Measurements from ENCODE around the gene KIZ. TPM values are rescaled to one million over a fixed set of nuclear protein-coding genes. Genes with fewer than 3 reads are reported as not detected.

KIZ gene
- total RNA-seq, 1 experiment from 2014 or later: 13.4 TPM

GRCh38 chr20:21251278-21251677, 125.4 kb downstream of the KIZ start:
- no peaks in the 10 kb centered on the region for H3K36me3 ChIP-seq (ENCODE audit: low read depth, low read length)
- intact Hi-C loops (cut with micrococcal nuclease): no loop called here
- H4K20me1 ChIP-seq (ENCODE audit: low read length): no peaks in the 10 kb centered on the region
- H3K27ac ChIP-seq (ENCODE audit: low read length): no peak overlapping the region
- no TSS peak for BruUV-seq (replicated peaks)
- no peak overlapping the region for H3K4me3 ChIP-seq (ENCODE audit: low read length)
- no peak overlapping the region for H2AFZ ChIP-seq (ENCODE audit: low read length)
- peaks cover 9% of the 10 kb centered on the region for H3K4me1 ChIP-seq (ENCODE audit: insufficient read depth, low read length)
- H3K9me3 ChIP-seq (ENCODE audit: low read length): no peaks in the 10 kb centered on the region
- peak; percentile 77 for DNase-seq
- peak overlapping the region; percentile 43 for H3K4me2 ChIP-seq (ENCODE audit: low read length)
- CTCF ChIA-PET: no interaction called here
- no peaks in the 10 kb centered on the region for H3K27me3 ChIP-seq (ENCODE audit: low read length)
- no peaks in the 10 kb centered on the region for H3F3A ChIP-seq (ENCODE audit: low read length, unreplicated experiment)
- peak; percentile 77 for ATAC-seq
- POLR2A ChIA-PET (ENCODE audit: unreplicated experiment): no interaction called here
- TF ChIP-seq EZH2phosphoT487 (IDR thresholded peaks at IDR 0.05; ENCODE audit: borderline replicate concordance, low read length) (no peak), CTCF (conservative IDR thresholded peaks at IDR 0.05; ENCODE audit: low read depth, low read length) (no peak), EZH2 (IDR thresholded peaks at IDR 0.05; ENCODE audit: low read length, unreplicated experiment) (no peak)
- no peaks in the 10 kb centered on the region for H3K79me2 ChIP-seq (ENCODE audit: low read length)
- H3K9me2 ChIP-seq (replicated peaks; ENCODE audit: low read length): no peaks in the 10 kb centered on the region
- no peak overlapping the region for H3K9ac ChIP-seq (ENCODE audit: low read length)

GRCh38 chr20:21257192-21257591, 131.3 kb downstream of the KIZ start:
- TF ChIP-seq EZH2 (IDR thresholded peaks at IDR 0.05; ENCODE audit: low read length, unreplicated experiment): no peak
- Histone ChIP-seq H3K27ac (ENCODE audit: low read length) (no peak overlapping the region), H3K4me2 (ENCODE audit: low read length) (no peak overlapping the region), H3K4me1 (ENCODE audit: insufficient read depth, low read length) (no peaks in the 10 kb centered on the region), H4K20me1 (ENCODE audit: low read length) (no peaks in the 10 kb centered on the region), H3K79me2 (ENCODE audit: low read length) (no peaks in the 10 kb centered on the region), H2AFZ (ENCODE audit: low read length) (no peak overlapping the region), H3K4me3 (ENCODE audit: low read length) (no peak overlapping the region), H3K27me3 (ENCODE audit: low read length) (no peaks in the 10 kb centered on the region), H3K9me3 (ENCODE audit: low read length) (no peaks in the 10 kb centered on the region), H3K9ac (ENCODE audit: low read length) (no peak overlapping the region), H3F3A (ENCODE audit: low read length, unreplicated experiment) (no peaks in the 10 kb centered on the region), H3K36me3 (ENCODE audit: low read depth, low read length) (no peaks in the 10 kb centered on the region), H3K9me2 (replicated peaks; ENCODE audit: low read length) (no peaks in the 10 kb centered on the region)
- DNase-seq: no peak
- intact Hi-C loops (cut with micrococcal nuclease): no loop called here
- CTCF ChIA-PET: no interaction called here
- no peak for ATAC-seq
- no TSS peak for BruUV-seq (replicated peaks)
- POLR2A ChIA-PET (ENCODE audit: unreplicated experiment): no interaction called here

- no peak for ATAC-seq
- intact Hi-C loops (cut with micrococcal nuclease): no loop called here
- no peaks in the 10 kb centered on the region for H3K4me1 ChIP-seq (ENCODE audit: insufficient read depth, low read length)
Observed at GRCh38 chr20:21258411-21258810, 132.5 kb downstream of the KIZ start.

More at GRCh38 chr20:21258411-21258810, 132.5 kb downstream of the KIZ start:
- DNase-seq: no peak
- H3F3A ChIP-seq (ENCODE audit: low read length, unreplicated experiment): no peaks in the 10 kb centered on the region
- no peak overlapping the region for H3K4me3 ChIP-seq (ENCODE audit: low read length)
- H3K9ac ChIP-seq (ENCODE audit: low read length): no peak overlapping the region
- H3K9me2 ChIP-seq (replicated peaks; ENCODE audit: low read length): no peaks in the 10 kb centered on the region
- H3K4me2 ChIP-seq (ENCODE audit: low read length): no peak overlapping the region
- H3K27me3 ChIP-seq (ENCODE audit: low read length): no peaks in the 10 kb centered on the region
- POLR2A ChIA-PET (ENCODE audit: unreplicated experiment): no interaction called here
- CTCF ChIA-PET: no interaction called here
- TF ChIP-seq EZH2 (IDR thresholded peaks at IDR 0.05; ENCODE audit: low read length, unreplicated experiment) (no peak), CTCF (conservative IDR thresholded peaks at IDR 0.05; ENCODE audit: low read depth, low read length) (no peak), EZH2phosphoT487 (IDR thresholded peaks at IDR 0.05; ENCODE audit: borderline replicate concordance, low read length) (no peak)
- no peak overlapping the region for H3K27ac ChIP-seq (ENCODE audit: low read length)
- no peaks in the 10 kb centered on the region for H4K20me1 ChIP-seq (ENCODE audit: low read length)
- no peaks in the 10 kb centered on the region for H3K9me3 ChIP-seq (ENCODE audit: low read length)
- no peaks in the 10 kb centered on the region for H3K79me2 ChIP-seq (ENCODE audit: low read length)
- BruUV-seq (replicated peaks): no TSS peak
- H2AFZ ChIP-seq (ENCODE audit: low read length): no peak overlapping the region
- no peaks in the 10 kb centered on the region for H3K36me3 ChIP-seq (ENCODE audit: low read depth, low read length)
